GOT3 (cell line): ENCODE data around the gene ARID5B.

Experiments used
- DNase-seq: peaks from one replicate; lab custom pipeline; 2025; ENCODE audit warnings: mixed read lengths; lab: John Stamatoyannopoulos, UW

Gene ARID5B

GRCh38 chr10:62031507-62031906 is 130.0 kb downstream of the ARID5B start:
- no peak for DNase-seq

GRCh38 chr10:62033125-62033524 is 131.6 kb downstream of the ARID5B start:
- DNase-seq = no peak

GRCh38 chr10:62034096-62034640 is 132.7 kb downstream of the ARID5B start:
- no peak for DNase-seq

GRCh38 chr10:62036186-62037081 is 134.9 kb downstream of the ARID5B start:
- no peak for DNase-seq

- no peak for DNase-seq
Observed at GRCh38 chr10:62037166-62037831, 135.8 kb downstream of the ARID5B start.

GRCh38 chr10:62037890-62038608 is 136.6 kb downstream of the ARID5B start:
- no peak for DNase-seq

- DNase-seq = peak; percentile 40
Observed at GRCh38 chr10:62038609-62039190, 137.2 kb downstream of the ARID5B start.

GRCh38 chr10:62039954-62040353 is 138.5 kb downstream of the ARID5B start:
- DNase-seq = no peak

- DNase-seq = no peak
Observed at GRCh38 chr10:62040881-62041280, 139.4 kb downstream of the ARID5B start.

- no peak for DNase-seq
Observed at GRCh38 chr10:62043421-62044021, 142.0 kb downstream of the ARID5B start.

- DNase-seq = no peak
Observed at GRCh38 chr10:62044566-62044965, 143.1 kb downstream of the ARID5B start.

- no peak for DNase-seq
Observed at GRCh38 chr10:62045765-62046521, 144.4 kb downstream of the ARID5B start.

GRCh38 chr10:62046522-62047227 is 145.2 kb downstream of the ARID5B start:
- no peak for DNase-seq

GRCh38 chr10:62047228-62047892 is 145.9 kb downstream of the ARID5B start:
- no peak for DNase-seq

- DNase-seq = no peak
Observed at GRCh38 chr10:62047960-62048383, 146.5 kb downstream of the ARID5B start.

GRCh38 chr10:62048470-62048869 is 147.0 kb downstream of the ARID5B start:
- DNase-seq = no peak

GRCh38 chr10:62048919-62049623 is 147.6 kb downstream of the ARID5B start:
- DNase-seq = peak; percentile 76

GRCh38 chr10:62049624-62050345 is 148.3 kb downstream of the ARID5B start:
- no peak for DNase-seq
